Embryonic facial prominence (tissue), 1 donor: ENCODE results near the gene FOXK2.

Source experiments
- DNase-seq: peaks from one replicate; pipeline ENCODE4 v3.0.0-alpha.2; 2016; ENCODE audit errors: extremely low spot score

Gene FOXK2

GRCh38 chr17:82605939-82606600 is 86.5 kb downstream of the FOXK2 start:
- DNase-seq: no peak

DNA sequence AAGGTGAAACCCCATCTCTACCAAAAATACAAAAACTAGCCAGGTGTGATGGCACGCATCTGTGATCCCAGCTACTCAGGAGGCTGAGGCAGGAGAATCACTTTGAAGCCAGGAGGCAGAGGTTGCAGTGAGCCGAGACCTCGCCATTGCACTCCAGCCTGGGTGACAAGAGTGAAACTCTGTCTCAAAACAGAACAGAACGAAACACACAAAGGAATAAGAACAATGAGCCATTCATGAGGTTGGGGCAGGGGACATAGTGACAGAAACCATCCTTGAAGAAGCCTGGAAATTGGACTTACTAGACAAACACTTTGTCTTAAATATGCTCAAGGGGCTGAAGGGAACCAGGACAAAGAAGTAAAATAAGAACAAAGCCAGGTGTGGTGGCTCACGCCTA is 89.3 kb downstream of the FOXK2 start:
- DNase-seq: no peak

DNA sequence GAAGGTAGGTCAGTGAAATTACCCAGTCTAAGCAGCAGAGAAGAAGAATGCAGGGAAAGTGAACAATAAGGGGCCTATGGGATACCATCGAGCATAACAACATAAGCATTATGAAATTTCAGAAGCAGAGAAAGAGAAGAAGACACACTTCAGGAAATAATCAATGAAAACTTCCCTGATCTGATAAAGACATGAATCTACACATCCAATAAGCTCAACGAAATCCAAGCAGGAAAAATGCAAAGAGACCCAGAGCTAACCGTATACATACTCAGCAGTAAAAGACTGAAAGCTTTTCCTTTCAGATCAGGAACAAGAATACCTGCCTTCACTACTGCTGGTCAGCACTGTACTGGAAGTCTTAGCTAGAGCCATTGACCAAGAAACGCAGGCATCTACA is 90.1 kb downstream of the FOXK2 start:
- no peak for DNase-seq

DNA sequence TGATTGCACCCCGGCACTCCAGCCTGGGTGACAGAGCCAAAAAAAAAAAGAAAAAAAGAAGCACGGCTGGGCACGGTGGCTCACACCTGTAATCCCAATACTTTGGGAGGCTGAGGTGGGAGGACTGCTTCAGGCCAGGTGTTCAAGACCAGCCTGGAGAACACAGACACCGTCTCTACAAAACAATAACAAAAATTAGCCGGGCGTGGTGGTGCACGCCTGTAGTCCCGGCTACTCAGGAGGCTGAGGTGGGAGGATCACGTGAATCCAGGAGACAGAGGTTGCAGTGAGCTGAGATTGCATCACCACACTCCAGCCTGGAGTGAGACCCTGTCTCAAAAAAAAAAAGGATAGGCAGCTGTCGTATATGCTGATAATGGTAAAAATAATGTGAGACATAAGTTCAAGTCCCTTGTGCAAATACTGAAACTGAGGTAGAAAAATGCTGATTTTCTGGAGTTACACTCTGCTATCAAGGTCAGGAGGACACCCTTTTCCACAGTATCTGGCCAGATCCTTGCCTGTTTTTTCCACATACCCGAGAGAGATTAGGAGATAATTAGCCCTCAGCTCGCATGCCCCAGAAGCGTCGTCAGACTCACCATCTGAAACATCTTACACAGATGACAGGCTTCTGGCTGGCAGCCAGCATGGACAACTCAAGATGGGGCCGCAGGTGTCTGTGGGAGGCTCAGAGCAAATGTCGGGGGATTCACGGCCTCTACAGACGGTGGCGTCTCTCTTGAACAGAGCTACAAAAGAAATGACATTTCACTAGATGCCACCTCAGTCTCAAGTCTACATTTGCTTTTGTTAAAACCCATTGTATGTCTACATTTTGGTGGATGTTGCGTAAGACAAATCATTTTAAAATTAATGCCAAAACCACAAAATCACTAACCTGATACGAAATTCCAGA is 91.9 kb downstream of the FOXK2 start:
- DNase-seq: no peak

GRCh38 chr17:82613283-82614094 is 94.0 kb downstream of the FOXK2 start:
- no peak for DNase-seq

- no peak for DNase-seq
These were observed 94.6 kb downstream of the FOXK2 start for GRCh38 chr17:82614095-82614631.

GRCh38 chr17:82615084-82616020 is 95.8 kb downstream of the FOXK2 start:
- DNase-seq: no peak

DNA sequence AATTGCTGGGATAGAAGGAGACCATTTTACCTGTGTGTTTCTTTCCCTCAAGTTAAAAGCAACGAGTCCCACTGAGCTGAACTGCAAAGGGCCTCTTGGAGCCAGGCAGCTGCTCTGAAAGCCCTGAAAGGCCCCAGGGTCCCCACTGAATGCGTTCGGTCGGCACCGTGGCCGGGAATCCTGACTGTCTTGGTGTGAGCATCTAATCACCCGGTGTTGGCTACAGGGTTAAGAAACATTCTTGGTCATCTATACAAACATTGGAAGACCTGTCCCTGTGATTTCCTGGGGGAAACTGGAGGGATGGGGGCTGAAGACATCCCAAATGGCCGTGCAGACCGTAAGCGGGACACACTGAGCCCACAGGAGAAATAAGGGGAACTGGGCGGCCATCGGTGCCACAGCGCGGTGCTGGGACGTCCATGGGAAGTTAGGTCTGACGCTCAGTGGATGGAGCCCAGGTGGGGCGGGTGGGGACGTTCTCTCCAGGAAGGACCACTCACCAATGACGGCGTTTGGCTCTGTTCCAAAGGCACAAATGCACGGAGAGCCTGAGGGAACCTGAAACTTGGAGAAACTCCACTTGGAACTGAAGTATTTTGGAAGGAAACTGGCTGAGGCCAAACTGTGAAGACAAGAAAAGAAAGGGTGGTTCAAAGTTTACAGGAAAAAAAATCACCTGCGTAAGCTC is 96.6 kb downstream of the FOXK2 start:
- no peak for DNase-seq

DNA sequence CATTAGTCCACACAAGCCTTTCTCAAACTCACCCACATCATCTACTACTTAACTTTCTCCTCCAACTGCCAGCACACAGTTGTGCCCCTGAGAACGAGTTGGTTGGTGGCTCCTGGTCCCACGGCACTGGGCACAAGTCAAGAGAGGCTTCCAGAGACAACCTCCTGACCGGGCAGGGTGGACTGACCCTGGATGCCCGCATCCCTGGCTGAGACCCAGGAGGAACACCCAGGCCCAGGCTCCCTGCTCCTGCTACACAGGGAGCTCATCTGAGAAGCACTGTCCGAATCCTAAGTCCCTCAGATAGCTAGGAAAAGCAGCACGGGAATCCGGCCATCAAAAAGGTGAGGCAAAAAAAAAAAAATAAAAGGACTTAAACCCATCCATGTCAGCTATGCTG is 99.7 kb downstream of the FOXK2 start:
- no peak for DNase-seq

DNA sequence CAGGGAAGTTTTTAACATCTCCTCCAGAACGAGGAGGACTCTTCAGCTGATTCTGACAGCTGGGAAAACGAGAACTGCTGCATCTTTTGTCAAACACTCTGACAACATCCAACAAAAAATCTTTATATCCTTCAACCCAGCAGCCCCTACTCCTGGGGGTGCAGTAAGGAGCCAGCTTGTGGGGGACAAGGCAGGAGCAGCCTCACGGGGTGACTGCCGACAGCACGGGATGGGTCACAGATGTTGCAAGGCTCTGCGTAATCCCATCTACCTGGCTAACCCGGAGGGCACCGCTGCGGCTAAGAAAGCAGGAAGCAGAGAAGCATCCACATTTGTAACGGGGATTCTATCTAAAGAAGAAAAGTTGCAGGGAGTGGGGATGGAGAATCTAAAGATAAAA is 100.1 kb downstream of the FOXK2 start:
- no peak for DNase-seq

DNA sequence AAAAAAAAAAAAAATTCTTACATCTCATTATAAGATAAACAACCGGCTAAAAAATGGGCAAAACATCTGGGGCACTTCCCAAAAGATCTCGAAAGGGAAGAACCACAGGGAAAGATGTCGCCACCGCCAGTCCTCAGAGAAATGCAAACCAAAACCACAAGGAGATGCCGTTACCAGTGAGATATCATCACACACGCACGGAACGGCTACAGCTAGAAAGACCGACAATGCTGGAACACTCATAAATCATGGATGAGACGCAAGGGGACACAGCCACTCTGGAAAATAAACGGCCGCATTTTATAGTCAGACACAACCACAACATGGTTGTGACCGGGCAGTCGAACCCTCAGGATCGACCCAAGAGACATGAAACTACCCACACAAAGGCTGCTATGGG is 104.2 kb downstream of the FOXK2 start:
- DNase-seq: no peak

DNA sequence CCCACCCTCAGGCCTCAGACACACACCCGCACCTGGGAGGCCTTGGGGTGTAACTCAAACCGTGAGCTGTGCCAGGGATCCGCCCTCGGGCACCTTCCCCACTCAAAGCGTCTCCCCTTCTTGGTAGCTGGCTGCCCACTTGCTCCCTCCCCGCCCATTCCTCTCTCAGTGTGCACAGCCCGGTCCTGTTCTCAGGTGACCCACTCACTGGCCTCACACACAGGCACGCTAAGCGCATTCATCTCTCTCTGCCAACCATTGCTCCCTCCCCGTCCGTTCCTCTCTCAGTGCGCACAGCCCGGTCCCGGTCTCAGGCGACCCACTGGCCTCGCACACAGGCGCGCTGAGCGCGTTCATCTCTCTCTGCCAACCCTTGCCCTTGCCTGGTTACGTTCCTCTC is 107.9 kb downstream of the FOXK2 start:
- no peak for DNase-seq

GRCh38 chr17:82629748-82630147 is 110.2 kb downstream of the FOXK2 start:
- DNase-seq: no peak

GRCh38 chr17:82630212-82630611 is 110.7 kb downstream of the FOXK2 start:
- no peak for DNase-seq

GRCh38 chr17:82631544-82631943 is 112.0 kb downstream of the FOXK2 start:
- DNase-seq: no peak

- no peak for DNase-seq
These were observed 112.9 kb downstream of the FOXK2 start for GRCh38 chr17:82632451-82632850.

DNA sequence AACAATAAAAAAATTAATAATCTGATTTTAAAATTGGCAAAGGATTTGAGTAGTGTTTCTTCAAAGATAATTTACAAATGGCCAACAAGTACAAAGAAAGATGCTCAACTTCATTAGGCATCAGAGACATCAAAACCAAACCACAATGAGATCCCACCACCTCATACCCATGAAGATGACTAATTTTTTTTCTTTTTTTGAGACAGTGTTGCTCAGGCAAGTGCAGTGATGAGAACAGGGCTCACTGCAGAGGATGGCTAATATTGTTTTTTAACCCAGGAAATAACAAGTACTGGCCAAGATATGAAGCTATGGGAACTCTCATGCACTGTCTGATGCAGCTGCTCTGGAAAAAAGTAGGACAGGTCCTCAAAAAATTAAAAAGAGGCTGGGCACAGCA is 113.8 kb downstream of the FOXK2 start:
- no peak for DNase-seq

DNA sequence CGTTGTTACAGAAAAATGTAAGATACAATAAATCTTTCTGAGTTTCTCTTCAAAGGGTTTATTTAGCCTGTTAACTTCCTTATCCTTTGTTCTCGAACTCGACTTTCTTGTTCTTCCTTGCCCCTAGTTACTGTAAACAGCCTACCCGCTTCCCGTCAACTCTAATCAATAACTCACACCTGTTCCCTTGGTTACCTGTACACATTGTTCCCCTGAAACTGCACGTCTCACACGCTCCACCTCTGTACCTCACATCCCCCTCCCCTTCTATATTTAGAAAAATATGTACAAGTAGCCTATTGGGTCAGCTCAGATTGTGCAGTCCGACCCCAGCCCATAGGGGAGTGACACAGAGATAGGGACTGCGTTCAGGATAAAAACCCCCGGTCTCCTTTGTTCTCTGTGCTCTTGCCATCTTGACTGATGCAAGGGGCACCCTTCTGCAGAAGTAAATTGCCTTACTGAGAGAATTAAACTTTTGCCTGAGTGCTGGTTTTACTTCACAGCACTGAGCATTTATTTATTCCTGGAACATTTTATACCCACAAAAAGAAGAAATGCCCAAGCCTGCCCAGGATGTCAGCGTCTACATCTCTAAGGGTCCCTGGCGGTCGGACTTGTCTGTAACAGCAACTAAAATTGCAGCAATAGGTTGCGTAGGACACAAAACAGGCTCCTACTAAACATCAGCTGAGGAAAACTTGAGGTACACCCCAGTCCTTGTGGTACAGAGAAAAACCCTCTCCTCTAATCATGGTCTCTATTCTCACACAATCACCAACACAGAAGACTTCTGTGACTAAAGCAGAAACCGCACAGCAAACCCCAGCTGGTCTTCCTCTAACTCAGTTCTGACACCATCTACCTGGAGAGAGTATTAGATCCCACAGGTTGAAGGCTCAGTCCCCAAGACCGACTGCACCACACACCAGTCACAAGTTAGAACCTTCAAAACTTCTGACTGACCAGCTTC is 117.4 kb downstream of the FOXK2 start:
- peak; percentile 51 for DNase-seq

DNA sequence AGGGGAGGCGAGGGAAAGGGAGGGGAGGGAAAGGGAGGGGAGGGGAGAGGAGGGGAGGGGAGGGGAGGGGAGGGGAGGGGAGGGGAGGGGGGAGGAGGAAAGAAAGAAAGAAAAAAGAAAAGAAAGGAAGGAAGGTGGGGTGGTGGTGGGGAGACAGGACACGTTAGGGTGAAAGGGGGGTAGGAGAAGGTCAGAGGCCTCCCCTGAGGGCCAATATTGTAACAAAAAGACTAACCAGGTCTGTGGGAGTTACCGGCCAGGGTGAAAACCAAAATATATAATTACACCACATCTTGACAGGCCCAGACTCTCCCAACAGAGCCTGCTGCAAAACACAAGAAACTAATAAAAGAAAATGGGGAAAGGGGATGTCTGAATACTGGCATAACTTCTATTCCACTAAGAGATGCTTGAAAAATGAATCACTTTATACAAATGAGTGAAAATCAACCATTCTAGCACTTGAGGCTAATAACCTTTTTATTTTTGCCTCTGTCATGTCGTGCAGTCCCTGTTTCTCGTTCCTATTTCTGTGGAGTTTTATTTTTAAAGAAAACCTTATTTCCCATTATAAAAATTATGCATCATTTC is 118.7 kb downstream of the FOXK2 start:
- no peak for DNase-seq
